HepG2 (cell line): ENCODE results near the gene XXYLT1.

Experiments
- POLR2AphosphoS5 ChIP-seq: IDR thresholded peaks from 2 replicates; pipeline ENCODE4 v1.6.1; 2012; ENCODE audit warnings: low read depth, low read length
- TF ChIP-seq, protein P1 (sequence below): sonication (generic); formaldehyde crosslinking; IDR thresholded peaks from 2 replicates; pipeline ENCODE4 v1.4.0; 2020; ENCODE audit warnings: missing genetic modification reagents, borderline replicate concordance

DNA sequence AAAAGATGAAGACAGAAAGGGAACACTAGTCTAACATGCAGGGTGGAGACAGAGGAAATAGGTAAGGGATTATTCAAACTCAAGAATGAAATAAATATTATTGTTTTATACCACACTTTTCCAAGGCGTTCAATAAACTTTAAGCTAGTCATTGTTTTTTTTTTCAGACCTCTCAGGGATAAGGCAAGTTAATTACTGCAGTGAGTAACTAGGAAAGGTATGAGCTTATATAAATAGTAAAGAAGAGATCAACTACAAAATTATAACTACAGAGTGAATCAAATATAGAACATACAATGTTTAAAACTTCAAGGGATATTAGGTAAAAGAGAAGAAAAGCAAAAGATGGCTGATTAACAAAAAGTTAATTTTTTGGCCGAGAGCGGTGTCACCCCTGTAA lies 31.5 kb upstream of the XXYLT1 start:
- TF ChIP-seq, protein P1, sequence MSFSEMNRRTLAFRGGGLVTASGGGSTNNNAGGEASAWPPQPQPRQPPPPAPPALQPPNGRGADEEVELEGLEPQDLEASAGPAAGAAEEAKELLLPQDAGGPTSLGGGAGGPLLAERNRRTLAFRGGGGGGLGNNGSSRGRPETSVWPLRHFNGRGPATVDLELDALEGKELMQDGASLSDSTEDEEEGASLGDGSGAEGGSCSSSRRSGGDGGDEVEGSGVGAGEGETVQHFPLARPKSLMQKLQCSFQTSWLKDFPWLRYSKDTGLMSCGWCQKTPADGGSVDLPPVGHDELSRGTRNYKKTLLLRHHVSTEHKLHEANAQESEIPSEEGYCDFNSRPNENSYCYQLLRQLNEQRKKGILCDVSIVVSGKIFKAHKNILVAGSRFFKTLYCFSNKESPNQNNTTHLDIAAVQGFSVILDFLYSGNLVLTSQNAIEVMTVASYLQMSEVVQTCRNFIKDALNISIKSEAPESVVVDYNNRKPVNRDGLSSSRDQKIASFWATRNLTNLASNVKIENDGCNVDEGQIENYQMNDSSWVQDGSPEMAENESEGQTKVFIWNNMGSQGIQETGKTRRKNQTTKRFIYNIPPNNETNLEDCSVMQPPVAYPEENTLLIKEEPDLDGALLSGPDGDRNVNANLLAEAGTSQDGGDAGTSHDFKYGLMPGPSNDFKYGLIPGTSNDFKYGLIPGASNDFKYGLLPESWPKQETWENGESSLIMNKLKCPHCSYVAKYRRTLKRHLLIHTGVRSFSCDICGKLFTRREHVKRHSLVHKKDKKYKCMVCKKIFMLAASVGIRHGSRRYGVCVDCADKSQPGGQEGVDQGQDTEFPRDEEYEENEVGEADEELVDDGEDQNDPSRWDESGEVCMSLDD (CRISPR knock-in tag): no peak
- no peak for TF ChIP-seq POLR2AphosphoS5
